Measurements from ENCODE around the gene ID2. TPM values are rescaled to one million over a fixed set of nuclear protein-coding genes. Genes with fewer than 3 reads are reported as not detected.

ID2 gene
- total RNA-seq, 1 donor = 168 TPM

GRCh38 chr2:8670580-8670979 lies 11.3 kb upstream of the ID2 start:
- TF ChIP-seq, protein P1, sequence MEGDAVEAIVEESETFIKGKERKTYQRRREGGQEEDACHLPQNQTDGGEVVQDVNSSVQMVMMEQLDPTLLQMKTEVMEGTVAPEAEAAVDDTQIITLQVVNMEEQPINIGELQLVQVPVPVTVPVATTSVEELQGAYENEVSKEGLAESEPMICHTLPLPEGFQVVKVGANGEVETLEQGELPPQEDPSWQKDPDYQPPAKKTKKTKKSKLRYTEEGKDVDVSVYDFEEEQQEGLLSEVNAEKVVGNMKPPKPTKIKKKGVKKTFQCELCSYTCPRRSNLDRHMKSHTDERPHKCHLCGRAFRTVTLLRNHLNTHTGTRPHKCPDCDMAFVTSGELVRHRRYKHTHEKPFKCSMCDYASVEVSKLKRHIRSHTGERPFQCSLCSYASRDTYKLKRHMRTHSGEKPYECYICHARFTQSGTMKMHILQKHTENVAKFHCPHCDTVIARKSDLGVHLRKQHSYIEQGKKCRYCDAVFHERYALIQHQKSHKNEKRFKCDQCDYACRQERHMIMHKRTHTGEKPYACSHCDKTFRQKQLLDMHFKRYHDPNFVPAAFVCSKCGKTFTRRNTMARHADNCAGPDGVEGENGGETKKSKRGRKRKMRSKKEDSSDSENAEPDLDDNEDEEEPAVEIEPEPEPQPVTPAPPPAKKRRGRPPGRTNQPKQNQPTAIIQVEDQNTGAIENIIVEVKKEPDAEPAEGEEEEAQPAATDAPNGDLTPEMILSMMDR (IDR thresholded peaks at IDR 0.05; ENCODE audit: extremely low read depth, low read depth, low read length) = no peak
- H3K9me3 ChIP-seq (ENCODE audit: low read depth, low read length) = peaks cover 8% of the 10 kb centered on the region
- DNase-seq (ENCODE audit: insufficient read length, low spot score, missing footprints) = no peak
- H3K27ac ChIP-seq (ENCODE audit: low read depth, low read length) = no peak overlapping the region
- no peak overlapping the region for H2AFZ ChIP-seq (ENCODE audit: low read length)
- H3K4me1 ChIP-seq (ENCODE audit: insufficient read depth, low read length) = peaks cover 10% of the 10 kb centered on the region
- H3K4me3 ChIP-seq (ENCODE audit: insufficient read depth, low read length) = no peak overlapping the region
- H4K20me1 ChIP-seq (ENCODE audit: insufficient read depth, low read length) = no peaks in the 10 kb centered on the region
- H3K4me2 ChIP-seq (ENCODE audit: insufficient read depth, low read length) = no peak overlapping the region
- H3K27me3 ChIP-seq (ENCODE audit: insufficient read depth, low read length) = no peaks in the 10 kb centered on the region
- no peaks in the 10 kb centered on the region for H3K79me2 ChIP-seq (ENCODE audit: insufficient read depth, low read length)
- H3K36me3 ChIP-seq (ENCODE audit: insufficient read depth, low read length) = no peaks in the 10 kb centered on the region

DNA sequence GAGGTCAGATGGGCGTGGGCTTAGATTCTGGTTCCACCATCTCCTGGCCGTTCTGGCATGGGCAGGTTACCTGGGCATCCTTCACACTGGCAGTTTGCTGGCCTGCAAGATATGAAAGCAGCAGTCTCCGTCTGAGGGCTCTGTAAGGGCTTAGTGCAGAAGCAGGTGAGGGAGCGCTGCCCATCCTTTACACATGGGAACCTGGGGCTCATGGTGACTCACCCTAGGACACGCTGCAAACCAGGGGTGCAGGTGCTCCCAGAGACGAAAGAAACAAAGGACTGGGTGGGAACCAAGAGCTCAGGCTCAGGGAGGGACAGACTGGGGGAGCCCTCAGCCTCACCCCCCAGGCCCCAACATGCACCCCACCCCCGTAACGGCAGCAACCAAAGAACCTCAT lies 10.7 kb upstream of the ID2 start:
- H3K36me3 ChIP-seq (ENCODE audit: insufficient read depth, low read length) = no peaks in the 10 kb centered on the region
- H4K20me1 ChIP-seq (ENCODE audit: insufficient read depth, low read length) = no peaks in the 10 kb centered on the region
- no peak for DNase-seq (ENCODE audit: insufficient read length, low spot score, missing footprints)
- no peak overlapping the region for H3K27ac ChIP-seq (ENCODE audit: low read depth, low read length)
- H3K4me2 ChIP-seq (ENCODE audit: insufficient read depth, low read length) = no peak overlapping the region
- no peak overlapping the region for H2AFZ ChIP-seq (ENCODE audit: low read length)
- no peak overlapping the region for H3K4me3 ChIP-seq (ENCODE audit: insufficient read depth, low read length)
- H3K9me3 ChIP-seq (ENCODE audit: low read depth, low read length) = peaks cover 8% of the 10 kb centered on the region
- H3K79me2 ChIP-seq (ENCODE audit: insufficient read depth, low read length) = no peaks in the 10 kb centered on the region
- TF ChIP-seq, protein P1 (IDR thresholded peaks at IDR 0.05; ENCODE audit: extremely low read depth, low read depth, low read length) = no peak
- H3K4me1 ChIP-seq (ENCODE audit: insufficient read depth, low read length) = peaks cover 12% of the 10 kb centered on the region
- no peaks in the 10 kb centered on the region for H3K27me3 ChIP-seq (ENCODE audit: insufficient read depth, low read length)

DNA sequence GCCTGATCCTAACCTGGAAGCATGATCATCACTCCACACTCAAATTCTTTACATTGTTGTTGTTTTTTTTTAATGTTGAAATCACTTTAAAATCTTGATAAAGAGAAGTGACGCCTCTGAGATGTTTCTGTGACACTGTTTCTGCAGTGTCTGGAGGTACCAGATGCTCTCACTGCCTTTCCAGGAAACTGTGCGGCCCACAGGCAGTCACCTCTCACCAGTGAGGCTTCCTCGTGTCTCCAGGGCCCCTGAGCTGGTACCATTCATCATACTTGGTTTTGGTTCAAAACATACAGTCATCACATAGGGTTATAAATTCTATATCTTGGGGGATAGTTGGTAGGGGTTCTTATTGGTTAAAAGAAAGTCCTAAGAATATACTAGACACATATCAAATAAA lies 10.1 kb upstream of the ID2 start:
- Histone ChIP-seq H3K79me2 (ENCODE audit: insufficient read depth, low read length) (no peaks in the 10 kb centered on the region), H3K4me1 (ENCODE audit: insufficient read depth, low read length) (peaks cover 15% of the 10 kb centered on the region), H3K36me3 (ENCODE audit: insufficient read depth, low read length) (no peaks in the 10 kb centered on the region)

DNA sequence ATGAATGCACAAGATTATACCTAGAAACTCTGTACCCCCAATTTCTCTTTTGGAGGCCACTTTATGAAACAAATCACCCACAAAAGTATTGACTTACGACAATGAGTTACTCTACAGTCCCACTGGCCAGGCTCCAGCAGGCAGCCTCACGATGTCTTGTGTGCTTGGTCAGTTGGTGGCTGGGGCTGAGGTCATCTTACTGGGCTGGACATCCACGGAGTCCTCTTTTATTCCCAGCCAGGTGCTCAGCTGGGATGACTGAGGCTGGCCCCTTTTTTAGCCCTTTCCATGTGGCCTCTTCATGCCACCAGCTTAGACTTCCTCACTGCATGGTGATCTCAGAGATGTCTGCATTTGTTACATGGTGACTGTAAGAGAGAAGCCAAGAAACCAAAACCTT lies 8.9 kb upstream of the ID2 start:
- Histone ChIP-seq H3K4me3 (ENCODE audit: insufficient read depth, low read length) (no peak overlapping the region), H3K27me3 (ENCODE audit: insufficient read depth, low read length) (no peaks in the 10 kb centered on the region), H3K36me3 (ENCODE audit: insufficient read depth, low read length) (no peaks in the 10 kb centered on the region), H3K4me2 (ENCODE audit: insufficient read depth, low read length) (no peak overlapping the region), H3K27ac (ENCODE audit: low read depth, low read length) (no peak overlapping the region), H2AFZ (ENCODE audit: low read length) (no peak overlapping the region), H3K9me3 (ENCODE audit: low read depth, low read length) (peaks cover 8% of the 10 kb centered on the region), H3K4me1 (ENCODE audit: insufficient read depth, low read length) (peaks cover 24% of the 10 kb centered on the region), H3K79me2 (ENCODE audit: insufficient read depth, low read length) (no peaks in the 10 kb centered on the region), H4K20me1 (ENCODE audit: insufficient read depth, low read length) (no peaks in the 10 kb centered on the region)
- TF ChIP-seq, protein P1 (IDR thresholded peaks at IDR 0.05; ENCODE audit: extremely low read depth, low read depth, low read length) = no peak
- no peak for DNase-seq (ENCODE audit: insufficient read length, low spot score, missing footprints)

More for the DNA sequence above, 10.1 kb upstream of the ID2 start:
- Histone ChIP-seq H3K27ac (ENCODE audit: low read depth, low read length) (no peak overlapping the region), H3K9me3 (ENCODE audit: low read depth, low read length) (peaks cover 8% of the 10 kb centered on the region), H3K4me3 (ENCODE audit: insufficient read depth, low read length) (no peak overlapping the region), H3K27me3 (ENCODE audit: insufficient read depth, low read length) (no peaks in the 10 kb centered on the region), H4K20me1 (ENCODE audit: insufficient read depth, low read length) (no peaks in the 10 kb centered on the region), H3K4me2 (ENCODE audit: insufficient read depth, low read length) (no peak overlapping the region), H2AFZ (ENCODE audit: low read length) (no peak overlapping the region)
- no peak for DNase-seq (ENCODE audit: insufficient read length, low spot score, missing footprints)
- TF ChIP-seq, protein P1 (IDR thresholded peaks at IDR 0.05; ENCODE audit: extremely low read depth, low read depth, low read length) = no peak
